ENCODE results near the gene MT4. TPM values are rescaled to one million over a fixed set of nuclear protein-coding genes. Genes with fewer than 3 reads are reported as not detected.

Gene MT4
- total RNA-seq, 2 experiments from 2014 or later, result not detected

DNA sequence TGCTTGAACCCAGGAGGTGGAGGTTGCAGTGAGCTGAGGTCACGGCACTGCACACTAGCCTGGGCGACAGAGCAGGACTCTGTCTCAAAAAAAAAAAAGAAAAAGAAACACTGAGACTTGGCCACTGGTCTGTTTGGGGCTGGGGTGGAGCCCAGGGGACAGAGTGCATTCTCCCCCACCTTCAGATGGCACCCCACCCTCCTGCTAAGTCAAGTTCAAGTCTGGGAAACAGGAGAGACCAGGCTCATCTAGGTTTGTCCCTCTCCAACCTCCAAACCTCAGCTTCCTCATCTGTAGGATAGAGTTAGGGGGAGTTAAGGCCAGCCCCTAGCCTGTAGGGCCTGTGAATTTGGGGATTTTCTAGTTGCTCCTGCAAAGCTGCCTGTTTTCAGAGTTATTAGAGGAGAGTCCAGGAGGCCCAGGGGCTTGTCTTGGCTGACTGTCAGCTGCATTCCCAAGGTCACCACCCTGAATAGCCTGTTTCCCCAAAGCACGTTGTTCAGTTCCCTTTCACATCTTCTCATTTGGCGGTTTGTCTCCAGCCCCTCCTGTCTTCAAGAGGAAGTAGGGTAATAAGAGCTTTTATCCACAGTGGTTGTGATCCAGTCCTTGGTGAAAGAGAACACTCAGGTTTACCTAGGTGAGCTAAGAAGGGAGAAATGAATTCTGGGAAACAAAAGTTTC, 26.6 kb downstream of the MT4 start:
- Mint-ChIP-seq H3K36me3 (ENCODE audit: low read depth) (no peaks in the 10 kb centered on the region), H3K27me3 (ENCODE audit: low read depth) (peaks cover 18% of the 10 kb centered on the region), H3K27ac (no peak overlapping the region), H3K9me3 (no peaks in the 10 kb centered on the region), H3K4me1 (ENCODE audit: low read depth) (peaks cover 9% of the 10 kb centered on the region), H3K4me3 (no peak overlapping the region)
- intact Hi-C loops (cut with micrococcal nuclease), result no loop called here
- DNase-seq, result no peak
- CTCF ChIA-PET, result interaction anchor here (0.8 to 2.2 kb wide), 4 partner anchors 9 to 110 kb away, joined by 3 to 14 read pairs (median 5); no protein-coding TSS in a partner anchor

DNA sequence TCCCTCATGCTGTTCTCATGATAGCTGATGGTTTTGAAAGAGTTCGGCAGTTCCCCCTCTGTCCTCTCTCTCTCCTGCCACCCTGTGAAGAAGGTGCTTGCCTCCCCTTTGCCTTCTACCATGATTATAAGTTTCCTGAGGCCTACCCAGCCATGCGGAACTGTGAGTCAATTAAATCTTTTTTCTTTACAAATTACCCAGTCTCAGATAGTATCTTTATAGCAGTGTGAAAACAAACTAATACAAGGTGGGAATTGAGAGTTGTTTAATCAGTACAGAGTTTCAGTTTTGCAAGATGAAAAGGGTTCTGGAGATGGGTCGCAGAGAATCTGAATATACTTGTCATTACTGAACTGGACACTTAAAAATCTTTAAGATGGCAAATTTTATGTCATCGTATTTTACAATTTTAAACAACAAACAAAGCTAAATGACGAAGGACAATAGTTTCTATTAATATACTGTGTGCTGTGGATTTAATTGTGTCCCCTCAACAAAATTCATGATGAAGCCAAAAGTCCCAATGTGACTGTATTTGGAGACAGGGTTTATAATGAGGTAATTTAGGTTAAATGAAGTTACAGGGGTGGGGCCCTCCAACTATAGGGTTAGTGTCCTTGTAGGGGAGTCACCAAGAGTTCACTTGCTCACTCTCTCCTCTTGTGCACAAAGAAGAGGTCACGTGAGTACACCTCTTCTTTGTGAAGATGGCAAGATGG, 28.9 kb downstream of the MT4 start:
- Mint-ChIP-seq H3K27me3 (ENCODE audit: low read depth) (peaks cover 16% of the 10 kb centered on the region), H3K9me3 (no peaks in the 10 kb centered on the region), H3K36me3 (ENCODE audit: low read depth) (no peaks in the 10 kb centered on the region), H3K4me3 (no peak overlapping the region), H3K27ac (no peak overlapping the region), H3K4me1 (ENCODE audit: low read depth) (peaks cover 10% of the 10 kb centered on the region)
- intact Hi-C loops (cut with micrococcal nuclease), result no loop called here
- CTCF ChIA-PET, result interaction anchor here (0.6 to 2.2 kb wide), 3 partner anchors 10 to 113 kb away, joined by 3 to 5 read pairs (median 3); no protein-coding TSS in a partner anchor
- DNase-seq, result no peak

DNA sequence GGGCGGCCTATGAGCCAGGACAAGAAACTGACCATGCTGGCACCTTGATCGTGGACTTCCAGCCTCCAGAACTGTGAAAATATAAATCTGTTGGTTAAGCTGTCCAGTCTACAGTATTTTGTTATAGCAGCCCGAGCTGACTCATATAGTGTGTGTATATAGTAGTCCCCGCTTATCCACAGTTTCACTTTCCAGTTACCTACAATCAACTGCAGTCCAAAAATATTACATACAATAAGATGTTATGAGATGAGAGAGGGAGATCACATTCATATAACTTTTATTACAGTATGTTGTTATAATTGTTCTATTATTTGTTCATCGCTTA, 29.4 kb downstream of the MT4 start:
- Mint-ChIP-seq H3K27me3 (ENCODE audit: low read depth) (peaks cover 14% of the 10 kb centered on the region), H3K27ac (no peak overlapping the region), H3K4me3 (no peak overlapping the region), H3K4me1 (ENCODE audit: low read depth) (peaks cover 7% of the 10 kb centered on the region), H3K36me3 (ENCODE audit: low read depth) (no peaks in the 10 kb centered on the region), H3K9me3 (no peaks in the 10 kb centered on the region)
- DNase-seq, result no peak
- CTCF ChIA-PET, result interaction anchor here (0.6 to 1.0 kb wide), 2 partner anchors 108 to 113 kb away, joined by 3 read pairs; no protein-coding TSS in a partner anchor
- intact Hi-C loops (cut with micrococcal nuclease), result no loop called here

DNA sequence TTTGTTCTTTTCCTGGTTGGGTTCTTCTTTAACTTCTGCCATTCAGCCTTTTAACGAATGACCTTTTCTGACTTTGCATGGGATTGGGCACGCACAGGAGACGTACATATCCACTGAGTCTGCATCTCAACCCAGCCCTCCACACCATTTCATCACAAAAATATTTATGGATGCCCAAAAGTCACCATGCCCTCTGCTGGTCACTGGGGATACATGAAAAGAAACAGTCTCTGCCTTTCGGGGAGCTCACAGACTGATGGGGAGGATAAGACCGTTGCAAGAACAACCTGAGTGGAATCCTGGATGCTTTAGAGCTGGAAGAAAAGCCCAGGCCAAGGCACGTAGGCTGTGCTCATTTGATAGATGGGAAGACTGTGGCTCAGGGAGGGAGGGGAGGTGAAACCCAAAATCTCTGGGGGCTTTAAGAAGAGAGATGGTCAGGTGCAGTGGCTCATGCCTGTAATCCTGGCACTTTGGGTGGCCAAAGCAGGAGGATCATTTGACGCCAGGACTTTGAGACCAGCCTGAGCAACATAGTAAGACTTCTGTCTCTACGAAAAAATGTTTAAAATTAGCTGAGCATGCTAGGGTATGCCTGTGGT, 35.6 kb downstream of the MT4 start:
- CTCF ChIA-PET, result interaction anchor here (0.6 to 6.7 kb wide), 15 partner anchors 9 to 335 kb away, joined by 3 to 57 read pairs (median 4); no protein-coding TSS in a partner anchor

DNA sequence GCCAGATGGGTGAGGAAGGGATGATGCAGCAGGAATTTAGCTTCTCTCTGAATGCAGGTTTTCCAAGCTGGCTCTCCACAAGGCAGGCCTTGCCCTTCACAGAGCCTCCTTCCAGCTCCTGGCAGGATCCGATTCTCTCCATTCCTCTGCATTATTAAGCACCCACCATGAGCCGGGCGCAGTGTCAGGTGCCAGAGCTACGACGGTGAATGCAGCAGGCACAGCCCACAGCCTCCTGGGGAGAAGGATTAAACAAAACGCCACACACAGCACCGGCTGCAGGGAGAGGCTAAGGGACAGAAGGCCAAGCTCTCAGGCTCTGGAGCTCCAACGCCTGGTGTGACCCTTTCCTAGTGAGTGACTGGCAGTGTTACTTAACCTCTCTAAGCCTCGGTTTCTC, 36.5 kb downstream of the MT4 start:
- H3K27ac Mint-ChIP-seq, result no peak overlapping the region
- H3K4me3 Mint-ChIP-seq, result no peak overlapping the region
- peaks cover 5% of the 10 kb centered on the region for H3K27me3 Mint-ChIP-seq (ENCODE audit: low read depth)
- CTCF ChIA-PET, result interaction anchor here (0.6 to 6.7 kb wide), 12 partner anchors 9 to 123 kb away, joined by 3 to 57 read pairs (median 4); no protein-coding TSS in a partner anchor
- no peaks in the 10 kb centered on the region for H3K9me3 Mint-ChIP-seq
- H3K36me3 Mint-ChIP-seq (ENCODE audit: low read depth), result no peaks in the 10 kb centered on the region
- peaks cover 6% of the 10 kb centered on the region for H3K4me1 Mint-ChIP-seq (ENCODE audit: low read depth)
- no peak for DNase-seq
- intact Hi-C loops (cut with micrococcal nuclease), result no loop called here

More for the DNA sequence above, 35.6 kb downstream of the MT4 start:
- H3K4me1 Mint-ChIP-seq (ENCODE audit: low read depth), result peaks cover 4% of the 10 kb centered on the region
- peaks cover 5% of the 10 kb centered on the region for H3K27me3 Mint-ChIP-seq (ENCODE audit: low read depth)
- peak; percentile 44 for DNase-seq
- H3K9me3 Mint-ChIP-seq, result no peaks in the 10 kb centered on the region
- H3K36me3 Mint-ChIP-seq (ENCODE audit: low read depth), result no peaks in the 10 kb centered on the region
- H3K4me3 Mint-ChIP-seq, result no peak overlapping the region
- H3K27ac Mint-ChIP-seq, result no peak overlapping the region
- intact Hi-C loops (cut with micrococcal nuclease), result loop anchor here (1.0 kb wide), 2 partner anchors 23 to 86 kb away; no protein-coding TSS in a partner anchor

DNA sequence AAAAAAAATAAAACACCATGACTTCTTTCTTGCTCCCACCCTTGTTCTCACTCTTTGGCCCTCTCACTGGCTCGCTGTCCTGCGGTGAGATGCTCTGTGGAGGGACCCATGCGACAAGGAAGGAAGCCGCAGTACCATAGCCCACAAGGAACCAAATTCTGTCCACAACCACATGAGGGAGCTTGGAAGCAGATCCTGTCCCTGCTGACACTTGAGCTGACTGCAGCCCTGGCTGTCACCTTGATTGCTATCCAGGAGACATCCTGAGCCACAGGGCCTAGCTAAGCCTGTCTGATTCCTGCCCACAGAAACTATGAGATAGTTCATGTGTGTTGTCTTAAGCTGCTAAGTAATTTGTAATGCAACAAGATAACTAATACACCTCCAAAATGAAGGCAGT, 38.7 kb downstream of the MT4 start:
- no peaks in the 10 kb centered on the region for H3K9me3 Mint-ChIP-seq
- intact Hi-C loops (cut with micrococcal nuclease), result loop anchor here (1.0 kb wide), 2 partner anchors 40 to 99 kb away; no protein-coding TSS in a partner anchor
- peaks cover 5% of the 10 kb centered on the region for H3K27me3 Mint-ChIP-seq (ENCODE audit: low read depth)
- H3K36me3 Mint-ChIP-seq (ENCODE audit: low read depth), result no peaks in the 10 kb centered on the region
- CTCF ChIA-PET, result interaction anchor here (1.0 to 6.7 kb wide), 10 partner anchors 9 to 225 kb away, joined by 3 to 57 read pairs (median 5); no protein-coding TSS in a partner anchor
- DNase-seq, result peak; percentile 59
- H3K4me3 Mint-ChIP-seq, result no peak overlapping the region
- H3K4me1 Mint-ChIP-seq (ENCODE audit: low read depth), result peaks cover 23% of the 10 kb centered on the region
- no peak overlapping the region for H3K27ac Mint-ChIP-seq

DNA sequence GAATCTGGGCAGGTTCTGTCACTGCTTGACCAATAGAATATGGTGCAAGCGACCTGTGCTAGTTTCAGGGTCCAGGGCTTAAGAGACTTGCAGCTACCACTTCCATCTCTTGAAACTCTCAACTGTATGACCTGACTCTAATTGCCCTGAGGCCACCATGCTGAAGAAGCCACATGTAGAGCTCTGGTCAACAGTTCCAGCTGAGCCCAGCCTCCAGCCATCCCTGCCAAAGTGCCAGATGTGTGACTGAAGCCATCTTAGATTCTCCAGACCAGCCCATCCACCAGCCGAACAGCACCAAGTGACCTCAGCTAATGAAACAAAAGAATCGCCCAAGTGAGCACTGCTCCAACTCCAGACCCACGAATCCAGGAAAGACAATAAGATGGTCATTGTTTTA, 40.1 kb downstream of the MT4 start:
- no peaks in the 10 kb centered on the region for H3K9me3 Mint-ChIP-seq
- intact Hi-C loops (cut with micrococcal nuclease), result no loop called here
- H3K4me3 Mint-ChIP-seq, result no peak overlapping the region
- H3K4me1 Mint-ChIP-seq (ENCODE audit: low read depth), result peaks cover 36% of the 10 kb centered on the region
- no peak overlapping the region for H3K27ac Mint-ChIP-seq
- H3K27me3 Mint-ChIP-seq (ENCODE audit: low read depth), result peaks cover 5% of the 10 kb centered on the region
- CTCF ChIA-PET, result interaction anchor here (1.7 to 6.7 kb wide), 3 partner anchors 28 to 97 kb away, joined by 6 to 57 read pairs (median 7); no protein-coding TSS in a partner anchor
- H3K36me3 Mint-ChIP-seq (ENCODE audit: low read depth), result no peaks in the 10 kb centered on the region
- DNase-seq, result no peak

DNA sequence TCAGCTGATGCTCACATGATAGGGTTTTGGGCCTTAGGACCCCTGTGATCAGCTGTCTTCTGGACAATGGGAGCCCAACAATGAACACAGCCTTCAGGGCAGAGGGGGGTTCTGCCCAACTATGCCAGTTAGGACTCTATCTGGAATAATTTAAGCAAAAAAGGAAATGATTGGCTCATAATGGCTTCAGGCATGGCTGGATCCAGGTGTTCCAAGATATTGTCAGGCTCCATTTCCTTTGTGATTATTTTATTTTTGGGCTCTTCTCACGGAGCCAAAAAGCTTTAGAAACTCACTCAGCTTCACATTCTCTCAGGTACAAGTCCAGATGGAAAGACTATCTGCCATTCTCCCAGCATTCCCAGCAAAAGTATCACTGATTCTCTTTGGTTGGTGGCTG, 40.6 kb downstream of the MT4 start:
- intact Hi-C loops (cut with micrococcal nuclease), result no loop called here
- CTCF ChIA-PET, result interaction anchor here (0.5 to 6.7 kb wide), 4 partner anchors 28 to 97 kb away, joined by 3 to 57 read pairs (median 6); no protein-coding TSS in a partner anchor
- Mint-ChIP-seq H3K27ac (no peak overlapping the region), H3K9me3 (no peaks in the 10 kb centered on the region), H3K27me3 (ENCODE audit: low read depth) (peaks cover 4% of the 10 kb centered on the region), H3K4me1 (ENCODE audit: low read depth) (peaks cover 41% of the 10 kb centered on the region), H3K4me3 (no peak overlapping the region), H3K36me3 (ENCODE audit: low read depth) (no peaks in the 10 kb centered on the region)
- DNase-seq, result no peak

DNA sequence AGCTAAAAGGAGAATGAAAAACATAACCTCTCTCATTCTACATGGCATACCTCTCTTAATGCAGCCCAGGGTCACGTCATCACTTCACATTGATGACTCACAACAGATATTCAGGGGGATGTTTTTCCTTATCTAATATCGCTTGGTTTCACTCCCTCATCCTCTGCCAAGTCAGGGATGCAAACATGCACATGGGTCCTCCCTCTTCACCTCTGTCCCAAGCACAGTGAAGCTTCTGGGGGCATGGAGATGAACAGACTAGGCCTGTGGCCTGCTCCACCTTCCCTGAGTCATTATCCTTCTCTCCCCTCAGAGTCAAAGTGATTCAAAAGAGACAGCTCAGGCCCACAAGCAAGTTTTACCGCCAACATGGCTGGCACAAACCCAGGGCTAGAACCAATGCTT, 41.2 kb downstream of the MT4 start:
- CTCF ChIA-PET, result interaction anchor here (0.9 to 6.7 kb wide), 5 partner anchors 21 to 96 kb away, joined by 3 to 57 read pairs (median 6); no protein-coding TSS in a partner anchor
- Mint-ChIP-seq H3K36me3 (ENCODE audit: low read depth) (no peaks in the 10 kb centered on the region), H3K9me3 (no peaks in the 10 kb centered on the region), H3K4me1 (ENCODE audit: low read depth) (peaks cover 47% of the 10 kb centered on the region), H3K27me3 (ENCODE audit: low read depth) (peaks cover under 1% of the 10 kb centered on the region), H3K4me3 (no peak overlapping the region), H3K27ac (no peak overlapping the region)
- DNase-seq, result peak; percentile 23
- intact Hi-C loops (cut with micrococcal nuclease), result no loop called here

DNA sequence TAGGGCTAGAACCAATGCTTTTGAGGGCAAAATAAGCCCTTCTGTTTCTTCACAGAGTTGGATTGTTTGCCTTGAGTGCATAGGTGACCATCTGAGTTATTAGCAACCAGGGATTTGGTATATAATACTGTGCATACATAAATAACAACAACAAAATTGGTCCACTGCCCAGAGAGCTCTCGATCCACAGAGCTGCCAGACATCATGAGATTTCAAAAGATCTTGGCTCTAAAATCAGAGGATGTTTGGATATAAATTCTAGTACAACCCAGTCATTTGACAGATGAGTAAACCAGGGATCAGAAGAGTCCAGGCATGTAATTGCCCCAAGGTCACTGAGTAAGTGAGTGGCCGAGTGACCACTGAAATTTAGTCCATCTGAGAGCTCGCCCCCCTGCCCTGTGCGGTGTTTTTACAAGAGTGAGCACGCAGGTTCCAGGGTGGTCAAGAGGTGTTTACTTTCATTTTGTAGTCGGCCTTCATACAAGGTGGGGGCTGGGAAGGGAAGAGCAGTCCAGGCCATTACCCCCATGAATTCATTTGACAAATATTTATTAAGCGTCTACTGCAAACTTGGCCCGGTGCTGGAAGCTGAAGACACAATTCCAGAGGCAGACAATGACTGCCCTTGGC, 41.7 kb downstream of the MT4 start:
- H3K9me3 Mint-ChIP-seq, result no peaks in the 10 kb centered on the region
- H3K4me1 Mint-ChIP-seq (ENCODE audit: low read depth), result peaks cover 53% of the 10 kb centered on the region
- no peaks in the 10 kb centered on the region for H3K36me3 Mint-ChIP-seq (ENCODE audit: low read depth)
- intact Hi-C loops (cut with micrococcal nuclease), result no loop called here
- H3K4me3 Mint-ChIP-seq, result no peak overlapping the region
- no peak for DNase-seq
- CTCF ChIA-PET, result interaction anchor here (0.9 to 6.7 kb wide), 5 partner anchors 21 to 96 kb away, joined by 3 to 57 read pairs (median 6); no protein-coding TSS in a partner anchor
- no peak overlapping the region for H3K27ac Mint-ChIP-seq
- H3K27me3 Mint-ChIP-seq (ENCODE audit: low read depth), result no peaks in the 10 kb centered on the region

DNA sequence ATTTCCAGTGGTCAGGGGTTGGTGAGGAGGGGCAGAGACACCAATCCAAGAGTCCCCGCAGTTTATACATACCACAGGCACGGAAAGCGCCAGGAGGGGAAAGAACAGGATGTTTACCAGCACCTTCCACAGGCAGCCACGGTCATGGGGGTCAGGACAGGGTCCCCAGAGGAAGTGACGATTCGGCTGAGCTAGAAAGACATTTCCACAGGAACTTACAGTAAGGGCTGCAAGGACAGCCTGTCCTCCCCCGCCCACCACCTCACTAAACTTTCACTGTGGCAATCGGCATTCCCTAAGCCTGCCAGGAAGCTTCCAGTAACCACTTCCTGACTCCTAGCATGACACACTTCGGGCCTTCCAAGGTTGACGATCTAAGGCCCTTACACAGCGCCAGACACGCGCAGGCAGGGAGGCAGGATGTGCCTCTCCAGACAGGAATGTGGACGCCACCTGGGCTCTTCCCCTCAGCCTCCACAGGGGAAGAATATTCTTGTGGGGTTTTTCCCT, 42.3 kb downstream of the MT4 start:
- H3K27me3 Mint-ChIP-seq (ENCODE audit: low read depth), result no peaks in the 10 kb centered on the region
- no peaks in the 10 kb centered on the region for H3K9me3 Mint-ChIP-seq
- H3K4me1 Mint-ChIP-seq (ENCODE audit: low read depth), result peaks cover 55% of the 10 kb centered on the region
- no peaks in the 10 kb centered on the region for H3K36me3 Mint-ChIP-seq (ENCODE audit: low read depth)
- intact Hi-C loops (cut with micrococcal nuclease), result no loop called here
- CTCF ChIA-PET, result interaction anchor here (1.1 to 6.7 kb wide), 2 partner anchors 22 to 95 kb away, joined by 3 to 57 read pairs; no protein-coding TSS in a partner anchor
- peak overlapping the region; percentile 16 for H3K4me3 Mint-ChIP-seq
- DNase-seq, result peak; percentile 43
- H3K27ac Mint-ChIP-seq, result peak overlapping the region; percentile 77
